Ovary (tissue), 3 donors: ENCODE data around the gene ROR2.

Experiments
- CTCF ChIP-seq, 3 donors: fragments of 450-650 bp in 2 of 3; fragments of 200-600 bp in 1 of 3; IDR thresholded peaks; one replicate each; pipeline versions ENCODE4 v1.5.1 to v1.8.0; 2016 to 2022; ENCODE audit warnings: antibody characterized with exemption in 3 of 3, mild to moderate bottlenecking in 1 of 3
- EP300 ChIP-seq: sonication (generic); formaldehyde crosslinking; IDR thresholded peaks from one replicate; pipeline ENCODE4 v1.6.1; 2017; ENCODE audit warnings: antibody characterized with exemption
- POLR2A ChIP-seq: fragments of 450-650 bp; IDR thresholded peaks from one replicate; pipeline ENCODE4 v1.6.1; 2017; ENCODE audit warnings: antibody characterized with exemption, mild to moderate bottlenecking, moderate library complexity
- donor health status: DM: no; HTN: no; CAD: no.

DNA sequence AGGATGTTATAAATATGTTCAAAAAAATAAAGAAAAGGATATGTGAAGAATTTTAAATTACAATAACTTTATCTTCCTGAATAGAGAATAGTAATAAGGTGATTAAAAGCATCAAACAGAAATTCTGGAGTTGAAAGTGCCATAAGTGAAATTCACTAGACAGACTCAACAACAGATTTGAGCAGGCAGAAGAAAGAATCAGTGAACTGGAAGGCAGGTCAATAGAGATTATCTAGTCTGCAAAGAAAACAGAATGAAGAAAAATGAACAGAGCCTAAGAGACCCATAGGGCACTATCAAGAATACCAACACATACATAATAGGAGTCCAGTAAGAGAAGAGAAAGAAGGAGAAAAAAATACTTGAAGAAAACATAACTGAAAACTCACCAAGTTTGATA, 162.1 kb downstream of the ROR2 start:
- no peak for TF ChIP-seq POLR2A
- no peak for TF ChIP-seq CTCF (IDR thresholded peaks at IDR 0.05)
- no peak for TF ChIP-seq EP300
